H1 (cell line): Measurements from ENCODE around the gene NLRC5. TPM values are rescaled to one million over a fixed set of nuclear protein-coding genes. Genes with fewer than 3 reads are reported as not detected.

ENCODE experiments used
- CTCF ChIA-PET: fragments of 300-600 bp; sonication (Branson Sonifier 250); formaldehyde crosslinking; loops from one replicate; lab custom pipeline; 2021; ENCODE audit not compliant: partially characterized antibody; lab: Charles Lee
- POLR2A ChIA-PET: fragments of 300-600 bp; sonication (Branson Sonifier 250); formaldehyde crosslinking; loops from one replicate; lab custom pipeline; 2021; ENCODE audit warnings: inconsistent platforms; ENCODE audit not compliant: partially characterized antibody; lab: Charles Lee
- DNase-seq, 2 experiments: peaks; one replicate each; pipeline versions ENCODE4 v3.0.0 to v3.0.0-alpha.2; 2010 to 2022; ENCODE audit warnings: low spot score in 2 of 2, low read depth in 1 of 2, mixed read lengths in 1 of 2
- FAIRE-seq: peaks from 2 replicates; lab custom pipeline; 2011; peaks lifted over from hg19 to GRCh38; lab: Jason Lieb, UNC
- H2AFZ ChIP-seq: 2 replicates; pipeline ENCODE4 v1.8.1; 2012; ENCODE audit warnings: low read length, inconsistent platforms
- H2AK5ac ChIP-seq: 2 replicates; pipeline ENCODE4 v1.6.1; 2013; ENCODE audit warnings: low read depth, low read length
- H2BK120ac ChIP-seq: replicated peaks from 2 replicates; pipeline ENCODE3; 2013; ENCODE audit warnings: low read depth, low read length, inconsistent platforms
- H2BK12ac ChIP-seq: 2 replicates; pipeline ENCODE4 v1.6.1; 2013; ENCODE audit warnings: low read depth, low read length
- H2BK15ac ChIP-seq: 2 replicates; pipeline ENCODE4 v1.6.1; 2013; ENCODE audit warnings: low read length
- H2BK20ac ChIP-seq: 2 replicates; pipeline ENCODE4 v1.6.1; 2013; ENCODE audit warnings: low read length
- H2BK5ac ChIP-seq: 2 replicates; pipeline ENCODE4 v1.6.1; 2013; ENCODE audit warnings: low read depth, low read length
- H3K14ac ChIP-seq: 2 replicates; pipeline ENCODE4 v1.6.1; 2013; ENCODE audit warnings: inconsistent platforms; ENCODE audit not compliant: insufficient read length
- H3K18ac ChIP-seq: 2 replicates; pipeline ENCODE4 v1.6.1; 2013; ENCODE audit warnings: low read length; ENCODE audit errors: extremely low read depth
- H3K23ac ChIP-seq: 2 replicates; pipeline ENCODE4 v1.6.1; 2013; ENCODE audit warnings: inconsistent platforms; ENCODE audit not compliant: insufficient read length
- H3K23me2 ChIP-seq: 2 replicates; pipeline ENCODE4 v1.6.1; 2013; ENCODE audit warnings: low read depth, low read length
- H3K27ac ChIP-seq: 2 replicates; pipeline ENCODE4 v1.6.1; 2011; ENCODE audit warnings: low read depth, low read length, inconsistent platforms
- H3K27me3 ChIP-seq, 4 experiments: replicated peaks in 1 of 4; 1 replicate in 1 of 4; 2 replicates in 3 of 4; pipeline versions ENCODE4 v1.6.1 to v1.8.1; 2011 to 2013; ENCODE audit warnings: low read length in 3 of 4, mild to moderate bottlenecking in 3 of 4, inconsistent platforms in 2 of 4, mixed read lengths in 2 of 4, moderate library complexity in 1 of 4; ENCODE audit not compliant: control insufficient read depth in 3 of 4, insufficient read depth in 3 of 4; ENCODE audit errors: extremely low read depth in 1 of 4
- H3K36me3 ChIP-seq, 4 experiments: 2 replicates each; pipeline versions ENCODE4 v1.6.1 to v1.8.1; 2011 to 2013; ENCODE audit warnings: mild to moderate bottlenecking in 4 of 4, low read length in 3 of 4, moderate library complexity in 2 of 4, control low read depth in 1 of 4, inconsistent platforms in 1 of 4; ENCODE audit not compliant: insufficient read depth in 4 of 4, control insufficient read depth in 2 of 4
- H3K4ac ChIP-seq: replicated peaks from 2 replicates; pipeline ENCODE3; 2013; ENCODE audit warnings: low read length, low read depth, mixed read lengths, inconsistent platforms; ENCODE audit not compliant: insufficient read length
- H3K4me1 ChIP-seq, 4 experiments: replicated peaks in 1 of 4; 1 replicate in 1 of 4; 2 replicates in 3 of 4; pipeline versions ENCODE4 v1.6.1 to v1.8.1; 2011 to 2013; ENCODE audit warnings: low read length in 3 of 4, inconsistent platforms in 2 of 4, mixed read lengths in 1 of 4; ENCODE audit not compliant: insufficient read depth in 4 of 4, control insufficient read depth in 3 of 4
- H3K4me2 ChIP-seq, 2 experiments: 2 replicates each; pipeline versions ENCODE4 v1.6.1 to v1.8.1; 2011 to 2013; ENCODE audit warnings: low read depth in 2 of 2, low read length in 2 of 2, control low read depth in 1 of 2, inconsistent platforms in 1 of 2, mild to moderate bottlenecking in 1 of 2; ENCODE audit not compliant: insufficient read depth in 1 of 2
- H3K4me3 ChIP-seq, 4 experiments: fragments of 200-600, 300-600 bp in 1 of 4; sonication (generic), shearing (Covaris generic), sonication (Bioruptor Twin) in 1 of 4; 2 replicates each; pipeline versions ENCODE4 v1.5.1 to v1.8.1; 2011 to 2016; ENCODE audit warnings: low read length in 4 of 4, low read depth in 3 of 4, control low read depth in 2 of 4, inconsistent platforms in 2 of 4, mild to moderate bottlenecking in 2 of 4, mixed read lengths in 1 of 4, moderate library complexity in 1 of 4; ENCODE audit not compliant: insufficient read depth in 2 of 4; ENCODE audit errors: extremely low read depth in 1 of 4
- H3K56ac ChIP-seq: replicated peaks from 2 replicates; pipeline ENCODE3; 2013; ENCODE audit warnings: low read depth, mild to moderate bottlenecking, mixed read lengths, low read length, inconsistent platforms; ENCODE audit not compliant: insufficient read length
- H3K79me1 ChIP-seq: 2 replicates; pipeline ENCODE4 v1.6.1; 2013; ENCODE audit warnings: low read depth, low read length, control low read depth
- H3K79me2 ChIP-seq, 2 experiments: 2 replicates each; pipeline versions ENCODE4 v1.6.1 to v1.8.1; 2012 to 2013; ENCODE audit warnings: low read length in 2 of 2, mild to moderate bottlenecking in 2 of 2, inconsistent platforms in 1 of 2; ENCODE audit not compliant: insufficient read depth in 2 of 2, control insufficient read depth in 1 of 2
- H3K9ac ChIP-seq, 4 experiments: replicated peaks in 1 of 4; 1 replicate in 1 of 4; 2 replicates in 3 of 4; pipeline versions ENCODE4 v1.6.1 to v1.8.1; 2011 to 2013; ENCODE audit warnings: low read depth in 3 of 4, low read length in 3 of 4, control low read depth in 2 of 4, mild to moderate bottlenecking in 2 of 4, moderate library complexity in 2 of 4, inconsistent platforms in 1 of 4; ENCODE audit errors: extremely low read depth in 1 of 4
- H3K9me3 ChIP-seq, 2 experiments: 2 replicates each; pipeline versions ENCODE4 v1.6.1 to v1.8.1; 2012 to 2013; ENCODE audit warnings: mild to moderate bottlenecking in 2 of 2, moderate library complexity in 2 of 2, control low read depth in 1 of 2, inconsistent platforms in 1 of 2, low read depth in 1 of 2, low read length in 1 of 2, mixed read lengths in 1 of 2; ENCODE audit not compliant: insufficient read depth in 2 of 2
- H4K20me1 ChIP-seq, 2 experiments: replicated peaks in 1 of 2; 2 replicates each; pipeline versions ENCODE3 to v1.8.1; 2011 to 2013; ENCODE audit warnings: inconsistent platforms in 2 of 2, low read length in 2 of 2, mild to moderate bottlenecking in 1 of 2; ENCODE audit not compliant: insufficient read depth in 2 of 2, control insufficient read depth in 1 of 2
- H4K5ac ChIP-seq: 2 replicates; pipeline ENCODE4 v1.6.1; 2013; ENCODE audit warnings: low read length, low read depth, mixed read lengths, inconsistent platforms; ENCODE audit not compliant: insufficient read length
- H4K8ac ChIP-seq: 2 replicates; pipeline ENCODE4 v1.8.0; 2013; ENCODE audit warnings: mild to moderate bottlenecking, moderate library complexity, low read length, inconsistent platforms; ENCODE audit not compliant: insufficient read depth; ENCODE audit errors: extremely low read depth
- H4K91ac ChIP-seq: replicated peaks from 2 replicates; pipeline ENCODE3; 2013; ENCODE audit warnings: low read length, mixed read lengths, inconsistent platforms; ENCODE audit not compliant: insufficient read length
- ATF2 ChIP-seq: IDR thresholded peaks from 2 replicates; pipeline ENCODE4 v1.6.1; 2012; ENCODE audit warnings: low read length, inconsistent platforms
- GTF2F1 ChIP-seq: IDR thresholded peaks from 2 replicates; pipeline ENCODE4 v1.6.1; 2012; ENCODE audit warnings: low read depth, low read length, improper control_type of control experiment, borderline replicate concordance
- HDAC6 ChIP-seq: IDR thresholded peaks from one replicate; pipeline ENCODE4 v1.7.1; 2012; ENCODE audit warnings: low read depth, mild to moderate bottlenecking, inconsistent platforms, low read length, moderate library complexity
- JUND ChIP-seq: IDR thresholded peaks from 2 replicates; pipeline ENCODE4 v1.6.1; 2011; ENCODE audit warnings: mild to moderate bottlenecking, improper control_type of control experiment, low read length
- NANOG ChIP-seq: IDR thresholded peaks from 2 replicates; pipeline ENCODE4 v1.6.1; 2011; ENCODE audit warnings: low read length, low read depth, mild to moderate bottlenecking, inconsistent platforms; ENCODE audit not compliant: insufficient read depth, poor library complexity, severe bottlenecking
- PHF8 ChIP-seq: fragments of 200-600 bp; sonication (generic); conservative IDR thresholded peaks from 2 replicates; pipeline ENCODE4 v1.7.1; 2012; ENCODE audit warnings: low read depth, mild to moderate bottlenecking, inconsistent platforms, low read length, moderate library complexity
- POLR2A ChIP-seq, 2 experiments: IDR thresholded peaks; 1 replicate in 1 of 2; 2 replicates in 1 of 2; pipeline ENCODE4 v1.6.1; 2011; ENCODE audit warnings: low read depth in 2 of 2, low read length in 2 of 2, mild to moderate bottlenecking in 2 of 2; ENCODE audit errors: control extremely low read depth in 1 of 2
- POLR2AphosphoS5 ChIP-seq: IDR thresholded peaks from 2 replicates; pipeline ENCODE4 v1.6.1; 2011; ENCODE audit warnings: low read depth, low read length
- RBBP5 ChIP-seq: IDR thresholded peaks from 2 replicates; pipeline ENCODE4 v1.7.1; 2012; ENCODE audit warnings: low read depth, mild to moderate bottlenecking, inconsistent platforms, low read length, moderate library complexity, borderline replicate concordance
- SIX5 ChIP-seq: IDR thresholded peaks from 2 replicates; pipeline ENCODE4 v1.6.1; 2011; ENCODE audit warnings: mild to moderate bottlenecking, low read depth, low read length
- TAF1 ChIP-seq: IDR thresholded peaks from 2 replicates; pipeline ENCODE4 v1.6.1; 2011; ENCODE audit warnings: mild to moderate bottlenecking, low read depth, low read length
- WGBS, 2 experiments: shearing (Covaris generic) in 1 of 2; methylation state at CpG; one replicate each; pipeline versions ENCODE4 v1.1.6 to v1.1.7; 2013 to 2015; ENCODE audit warnings: low lambda C conversion rate in 2 of 2, mixed read lengths in 2 of 2, inconsistent platforms in 1 of 2, low coverage in 1 of 2, missing lambda C conversion rate in 1 of 2; ENCODE audit not compliant: insufficient replicate concordance in 2 of 2, insufficient coverage in 1 of 2, insufficient read length in 1 of 2; ENCODE audit errors: extremely low coverage in 1 of 2, missing lambda C conversion rate in 1 of 2; 5-methylcytosine and 5-hydroxymethylcytosine counted together
- polyA plus RNA-seq, 7 experiments: library from polyadenylated mRNA; depleted of rRNA in 3 of 7; stranded (reverse) in 5 of 7; unstranded in 2 of 7; fragments of >200 nt in 5 of 7; fragments of 200-250 nt in 2 of 7; gene quantifications; 1 replicate in 5 of 7; 2 replicates in 1 of 7; 4 replicates in 1 of 7; pipeline versions ENCODE4 v1.2.1 to v1.2.3, GENCODE V29; 2011 to 2013; ENCODE audit warnings: missing spikeins in 2 of 7, mixed read lengths in 2 of 7
- total RNA-seq: library from RNA; stranded (reverse); fragmentation: NEBNext Ultra II Directional; extraction: Animal tissue kit (Norgen Biotek cat#: 25700); gene quantifications from 2 replicates; pipeline ENCODE4 v1.2.1, GENCODE V29; 2021

NLRC5 gene
- total and polyA plus RNA-seq, 2 of the 8 experiments (the other 6 are each of a cell fraction or from before 2014, with no cell fraction given): 2.2 to 3.2 TPM

- H2BK12ac ChIP-seq: no peak overlapping the region
- peaks cover 0 to 2% of the 10 kb centered on the region in 2 experiments for H4K20me1 ChIP-seq
- H3K4me1 ChIP-seq: no peaks in the 10 kb centered on the region
- no peak overlapping the region for H3K9ac ChIP-seq
- H3K79me2 ChIP-seq: no peaks in the 10 kb centered on the region
- H2BK120ac ChIP-seq: no peak overlapping the region
- no peak overlapping the region for H3K4me3 ChIP-seq
- H3K14ac ChIP-seq: no peak overlapping the region
- no peak overlapping the region for H3K18ac ChIP-seq
- DNase-seq (no peak), FAIRE-seq (no peak)
- no peak overlapping the region for H3K56ac ChIP-seq
- H3K4me2 ChIP-seq: no peak overlapping the region
- no peaks in the 10 kb centered on the region for H3K27me3 ChIP-seq
- H3K9me3 ChIP-seq: 0 out of 4 replicates have a peak, but pooled peaks cover 0 to 5% of the 10 kb centered on the region in 2 experiments
- POLR2A ChIA-PET: no interaction called here
- no peak overlapping the region for H2BK20ac ChIP-seq
- no peak overlapping the region for H2AFZ ChIP-seq
- CTCF ChIA-PET: interaction anchor here (0.6 to 1.9 kb wide), 3 partner anchors 22 to 75 kb away, joined by 3 to 8 read pairs (median 4); no protein-coding TSS in a partner anchor
- H3K23me2 ChIP-seq: no peaks in the 10 kb centered on the region
- H2AK5ac ChIP-seq: no peak overlapping the region
- TF ChIP-seq ATF2 (no peak), JUND (no peak), POLR2A (IDR thresholded peaks at IDR 0.05; ENCODE audit: control extremely low read depth in 1 of 2, low read depth in 2 of 2, low read length in 2 of 2) (no peak), SIX5 (no peak), POLR2AphosphoS5 (no peak), PHF8 (no peak), NANOG (no peak), HDAC6 (no peak), GTF2F1 (no peak), TAF1 (no peak), RBBP5 (no peak)
- no peak overlapping the region for H2BK15ac ChIP-seq
- no peak overlapping the region for H4K8ac ChIP-seq
- H3K4ac ChIP-seq: no peak overlapping the region
- H3K79me1 ChIP-seq: no peaks in the 10 kb centered on the region
- H3K27ac ChIP-seq: no peak overlapping the region
- no peak overlapping the region for H4K91ac ChIP-seq
- no peak overlapping the region for H2BK5ac ChIP-seq
- 87% methylated on average over 5 of the region's 5 CpGs; no CpG with 5 or more reads in 1 of the 2 experiments for WGBS, 2 experiments
- H4K5ac ChIP-seq: no peak overlapping the region
- H3K36me3 ChIP-seq: no peaks in the 10 kb centered on the region
- no peak overlapping the region for H3K23ac ChIP-seq
Measured at GRCh38 chr16:57039148-57039812, 49.9 kb downstream of the NLRC5 start.
